ENCODE data around the gene ITGB4. TPM values are rescaled to one million over a fixed set of nuclear protein-coding genes. Genes with fewer than 3 reads are reported as not detected.

Gene ITGB4
- total and polyA plus RNA-seq, 2 of the 13 experiments (the other 11 are each of a cell fraction or from before 2014, with no cell fraction given): 6.9 to 14.5 TPM

GRCh38 chr17:75785016-75785890 is 64.0 kb downstream of the ITGB4 start (continued):
- TF ChIP-seq ZBTB44 (CRISPR knock-in tag; IDR thresholded peaks at IDR 0.05): peak; percentile 50; the same call in 1 of the 2 replicates
- TF ChIP-seq MAFF (IDR thresholded peaks at IDR 0.05; ENCODE audit: low read depth, low read length): peak; percentile 21; the same call in 1 of the 2 replicates
- no peak for TF ChIP-seq ZNF292 (CRISPR knock-in tag; IDR thresholded peaks at IDR 0.05; ENCODE audit: borderline replicate concordance, low read depth)
- TF ChIP-seq ZFP90 (CRISPR knock-in tag; IDR thresholded peaks at IDR 0.05; ENCODE audit: borderline replicate concordance): peak; percentile 17; the same call in 1 of the 2 replicates
- TF ChIP-seq, protein P1, sequence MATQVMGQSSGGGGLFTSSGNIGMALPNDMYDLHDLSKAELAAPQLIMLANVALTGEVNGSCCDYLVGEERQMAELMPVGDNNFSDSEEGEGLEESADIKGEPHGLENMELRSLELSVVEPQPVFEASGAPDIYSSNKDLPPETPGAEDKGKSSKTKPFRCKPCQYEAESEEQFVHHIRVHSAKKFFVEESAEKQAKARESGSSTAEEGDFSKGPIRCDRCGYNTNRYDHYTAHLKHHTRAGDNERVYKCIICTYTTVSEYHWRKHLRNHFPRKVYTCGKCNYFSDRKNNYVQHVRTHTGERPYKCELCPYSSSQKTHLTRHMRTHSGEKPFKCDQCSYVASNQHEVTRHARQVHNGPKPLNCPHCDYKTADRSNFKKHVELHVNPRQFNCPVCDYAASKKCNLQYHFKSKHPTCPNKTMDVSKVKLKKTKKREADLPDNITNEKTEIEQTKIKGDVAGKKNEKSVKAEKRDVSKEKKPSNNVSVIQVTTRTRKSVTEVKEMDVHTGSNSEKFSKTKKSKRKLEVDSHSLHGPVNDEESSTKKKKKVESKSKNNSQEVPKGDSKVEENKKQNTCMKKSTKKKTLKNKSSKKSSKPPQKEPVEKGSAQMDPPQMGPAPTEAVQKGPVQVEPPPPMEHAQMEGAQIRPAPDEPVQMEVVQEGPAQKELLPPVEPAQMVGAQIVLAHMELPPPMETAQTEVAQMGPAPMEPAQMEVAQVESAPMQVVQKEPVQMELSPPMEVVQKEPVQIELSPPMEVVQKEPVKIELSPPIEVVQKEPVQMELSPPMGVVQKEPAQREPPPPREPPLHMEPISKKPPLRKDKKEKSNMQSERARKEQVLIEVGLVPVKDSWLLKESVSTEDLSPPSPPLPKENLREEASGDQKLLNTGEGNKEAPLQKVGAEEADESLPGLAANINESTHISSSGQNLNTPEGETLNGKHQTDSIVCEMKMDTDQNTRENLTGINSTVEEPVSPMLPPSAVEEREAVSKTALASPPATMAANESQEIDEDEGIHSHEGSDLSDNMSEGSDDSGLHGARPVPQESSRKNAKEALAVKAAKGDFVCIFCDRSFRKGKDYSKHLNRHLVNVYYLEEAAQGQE (IDR thresholded peaks at IDR 0.05; ENCODE audit: borderline replicate concordance in 1 of 2, low read depth in 1 of 2, low read length in 2 of 2): peak in 1 of 2 experiments; percentile 76; a peak in 2 of 4 replicates
- TF ChIP-seq ZNF615 (CRISPR knock-in tag; IDR thresholded peaks at IDR 0.05; ENCODE audit: borderline replicate concordance): peak; percentile 77; the same call in 1 of the 2 replicates
- TF ChIP-seq RARA (CRISPR knock-in tag; IDR thresholded peaks at IDR 0.05): 0 out of 2 replicates have a peak, but pooled peaks have one; percentile 25
- TF ChIP-seq GTF3A (CRISPR knock-in tag; conservative IDR thresholded peaks at IDR 0.05): no peak; the same call in 1 of the 2 replicates
- TF ChIP-seq GATA4 (IDR thresholded peaks at IDR 0.05; ENCODE audit: borderline replicate concordance, low read depth): no peak; the same call in 1 of the 2 replicates
- TF ChIP-seq, protein P2, sequence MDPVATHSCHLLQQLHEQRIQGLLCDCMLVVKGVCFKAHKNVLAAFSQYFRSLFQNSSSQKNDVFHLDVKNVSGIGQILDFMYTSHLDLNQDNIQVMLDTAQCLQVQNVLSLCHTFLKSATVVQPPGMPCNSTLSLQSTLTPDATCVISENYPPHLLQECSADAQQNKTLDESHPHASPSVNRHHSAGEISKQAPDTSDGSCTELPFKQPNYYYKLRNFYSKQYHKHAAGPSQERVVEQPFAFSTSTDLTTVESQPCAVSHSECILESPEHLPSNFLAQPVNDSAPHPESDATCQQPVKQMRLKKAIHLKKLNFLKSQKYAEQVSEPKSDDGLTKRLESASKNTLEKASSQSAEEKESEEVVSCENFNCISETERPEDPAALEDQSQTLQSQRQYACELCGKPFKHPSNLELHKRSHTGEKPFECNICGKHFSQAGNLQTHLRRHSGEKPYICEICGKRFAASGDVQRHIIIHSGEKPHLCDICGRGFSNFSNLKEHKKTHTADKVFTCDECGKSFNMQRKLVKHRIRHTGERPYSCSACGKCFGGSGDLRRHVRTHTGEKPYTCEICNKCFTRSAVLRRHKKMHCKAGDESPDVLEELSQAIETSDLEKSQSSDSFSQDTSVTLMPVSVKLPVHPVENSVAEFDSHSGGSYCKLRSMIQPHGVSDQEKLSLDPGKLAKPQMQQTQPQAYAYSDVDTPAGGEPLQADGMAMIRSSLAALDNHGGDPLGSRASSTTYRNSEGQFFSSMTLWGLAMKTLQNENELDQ (CRISPR knock-in tag; IDR thresholded peaks at IDR 0.05; ENCODE audit: borderline replicate concordance): no peak
- TF ChIP-seq EED (CRISPR knock-in tag; IDR thresholded peaks at IDR 0.05): peak; percentile 89
- TF ChIP-seq, protein P3, sequence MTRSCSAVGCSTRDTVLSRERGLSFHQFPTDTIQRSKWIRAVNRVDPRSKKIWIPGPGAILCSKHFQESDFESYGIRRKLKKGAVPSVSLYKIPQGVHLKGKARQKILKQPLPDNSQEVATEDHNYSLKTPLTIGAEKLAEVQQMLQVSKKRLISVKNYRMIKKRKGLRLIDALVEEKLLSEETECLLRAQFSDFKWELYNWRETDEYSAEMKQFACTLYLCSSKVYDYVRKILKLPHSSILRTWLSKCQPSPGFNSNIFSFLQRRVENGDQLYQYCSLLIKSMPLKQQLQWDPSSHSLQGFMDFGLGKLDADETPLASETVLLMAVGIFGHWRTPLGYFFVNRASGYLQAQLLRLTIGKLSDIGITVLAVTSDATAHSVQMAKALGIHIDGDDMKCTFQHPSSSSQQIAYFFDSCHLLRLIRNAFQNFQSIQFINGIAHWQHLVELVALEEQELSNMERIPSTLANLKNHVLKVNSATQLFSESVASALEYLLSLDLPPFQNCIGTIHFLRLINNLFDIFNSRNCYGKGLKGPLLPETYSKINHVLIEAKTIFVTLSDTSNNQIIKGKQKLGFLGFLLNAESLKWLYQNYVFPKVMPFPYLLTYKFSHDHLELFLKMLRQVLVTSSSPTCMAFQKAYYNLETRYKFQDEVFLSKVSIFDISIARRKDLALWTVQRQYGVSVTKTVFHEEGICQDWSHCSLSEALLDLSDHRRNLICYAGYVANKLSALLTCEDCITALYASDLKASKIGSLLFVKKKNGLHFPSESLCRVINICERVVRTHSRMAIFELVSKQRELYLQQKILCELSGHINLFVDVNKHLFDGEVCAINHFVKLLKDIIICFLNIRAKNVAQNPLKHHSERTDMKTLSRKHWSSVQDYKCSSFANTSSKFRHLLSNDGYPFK (CRISPR knock-in tag; IDR thresholded peaks at IDR 0.05; ENCODE audit: borderline replicate concordance): peak; percentile 59; the same call in 1 of the 2 replicates
- TF ChIP-seq PRMT3 (CRISPR knock-in tag; IDR thresholded peaks at IDR 0.05; ENCODE audit: borderline replicate concordance, low read depth): no peak
- no peak; the same call in 1 of the 2 replicates for TF ChIP-seq SNAPC2 (CRISPR knock-in tag; IDR thresholded peaks at IDR 0.05)
- TF ChIP-seq ZNF543 (CRISPR knock-in tag; IDR thresholded peaks at IDR 0.05): peak; percentile 85
